H9 (cell line): ENCODE data around the gene PLXNB2. TPM values are rescaled to one million over a fixed set of nuclear protein-coding genes. Genes with fewer than 3 reads are reported as not detected.

Experiments used
- DNase-seq: peaks from one replicate; pipeline ENCODE4 v3.0.0-alpha.2; 2017
- H2AFZ ChIP-seq: one replicate; pipeline ENCODE4 v1.6.1; 2013; ENCODE audit warnings: mild to moderate bottlenecking, low read length, control low read depth, moderate library complexity
- H2AK5ac ChIP-seq: 2 replicates; pipeline ENCODE4 v1.6.1; 2013; ENCODE audit warnings: low read length, control low read depth, mixed read lengths; ENCODE audit not compliant: insufficient read length
- H2BK120ac ChIP-seq: one replicate; pipeline ENCODE4 v1.6.1; 2013; ENCODE audit warnings: low read depth, mild to moderate bottlenecking, low read length, control low read depth, inconsistent platforms; ENCODE audit not compliant: poor library complexity, severe bottlenecking
- H2BK12ac ChIP-seq: 2 replicates; pipeline ENCODE4 v1.6.1; 2013; ENCODE audit warnings: low read length, control low read depth, mixed read lengths, low read depth; ENCODE audit not compliant: insufficient read length
- H2BK15ac ChIP-seq: 2 replicates; pipeline ENCODE4 v1.6.1; 2013; ENCODE audit warnings: low read depth, low read length, control low read depth
- H2BK20ac ChIP-seq: one replicate; pipeline ENCODE4 v1.6.1; 2013; ENCODE audit warnings: low read depth, mild to moderate bottlenecking, low read length, control low read depth, inconsistent platforms; ENCODE audit not compliant: poor library complexity, severe bottlenecking
- H2BK5ac ChIP-seq: 2 replicates; pipeline ENCODE4 v1.6.1; 2013; ENCODE audit warnings: low read length, control low read depth, mixed read lengths; ENCODE audit not compliant: insufficient read length
- H3K14ac ChIP-seq: 2 replicates; pipeline ENCODE4 v1.6.1; 2013; ENCODE audit warnings: low read length, control low read depth; ENCODE audit not compliant: insufficient read depth
- H3K18ac ChIP-seq: 2 replicates; pipeline ENCODE4 v1.6.1; 2013; ENCODE audit warnings: low read depth, mild to moderate bottlenecking, mixed read lengths, low read length, control low read depth; ENCODE audit not compliant: insufficient read length
- H3K23ac ChIP-seq: 2 replicates; pipeline ENCODE4 v1.6.1; 2013; ENCODE audit warnings: low read length, control low read depth, mixed read lengths, low read depth; ENCODE audit not compliant: insufficient read length
- H3K23me2 ChIP-seq: 2 replicates; pipeline ENCODE4 v1.6.1; 2013; ENCODE audit warnings: low read depth, mild to moderate bottlenecking, mixed read lengths, low read length, control low read depth; ENCODE audit not compliant: insufficient read length, poor library complexity, severe bottlenecking
- H3K27ac ChIP-seq: 2 replicates; pipeline ENCODE4 v1.5.1; 2013; ENCODE audit warnings: low read length, control low read depth, mixed read lengths, low read depth; ENCODE audit not compliant: insufficient read length
- H3K27me3 ChIP-seq: 2 replicates; pipeline ENCODE4 v1.6.1; 2013; ENCODE audit warnings: low read length, control low read depth, inconsistent platforms; ENCODE audit not compliant: insufficient read depth
- H3K4ac ChIP-seq: 2 replicates; pipeline ENCODE4 v1.6.1; 2013; ENCODE audit warnings: low read depth, mild to moderate bottlenecking, control low read depth, inconsistent platforms, low read length, moderate library complexity
- H3K4me1 ChIP-seq: 2 replicates; pipeline ENCODE4 v1.6.1; 2013; ENCODE audit warnings: low read length, control low read depth, inconsistent platforms; ENCODE audit not compliant: insufficient read depth
- H3K4me2 ChIP-seq: 2 replicates; pipeline ENCODE4 v1.6.1; 2013; ENCODE audit warnings: low read length, control low read depth, mixed read lengths; ENCODE audit not compliant: insufficient read length, insufficient read depth
- H3K56ac ChIP-seq: 2 replicates; pipeline ENCODE4 v1.6.1; 2013; ENCODE audit warnings: low read depth, mild to moderate bottlenecking, mixed read lengths, low read length, control low read depth; ENCODE audit not compliant: insufficient read length
- H3K79me1 ChIP-seq: 2 replicates; pipeline ENCODE4 v1.6.1; 2013; ENCODE audit warnings: low read depth, mild to moderate bottlenecking, moderate library complexity, low read length, control low read depth, inconsistent platforms; ENCODE audit not compliant: insufficient read depth, poor library complexity, severe bottlenecking
- H3K79me2 ChIP-seq: 2 replicates; pipeline ENCODE4 v1.6.1; 2013; ENCODE audit warnings: low read length, control low read depth, inconsistent platforms; ENCODE audit not compliant: insufficient read depth
- H3K9ac ChIP-seq: 2 replicates; pipeline ENCODE4 v1.6.1; 2013; ENCODE audit warnings: low read length, control low read depth, mixed read lengths; ENCODE audit not compliant: insufficient read length; ENCODE audit errors: extremely low read depth
- H3K9me3 ChIP-seq: one replicate; pipeline ENCODE4 v1.6.1; 2013; ENCODE audit warnings: low read depth, low read length, inconsistent platforms; ENCODE audit not compliant: control insufficient read depth
- H3T11ph ChIP-seq: one replicate; pipeline ENCODE4 v1.6.1; 2013; ENCODE audit warnings: mild to moderate bottlenecking, low read length, control low read depth, inconsistent platforms
- H4K20me1 ChIP-seq: one replicate; pipeline ENCODE4 v1.6.1; 2013; ENCODE audit not compliant: control insufficient read depth, insufficient read length, insufficient read depth
- H4K5ac ChIP-seq: 2 replicates; pipeline ENCODE4 v1.6.1; 2013; ENCODE audit warnings: low read depth, mild to moderate bottlenecking, mixed read lengths, low read length, control low read depth; ENCODE audit not compliant: insufficient read length
- H4K8ac ChIP-seq: replicated peaks from 2 replicates; pipeline ENCODE4 v1.6.1; 2013; ENCODE audit warnings: low read length, control low read depth, mixed read lengths, low read depth; ENCODE audit not compliant: insufficient read length
- H4K91ac ChIP-seq: 2 replicates; pipeline ENCODE4 v1.6.1; 2013; ENCODE audit warnings: low read depth, mild to moderate bottlenecking, moderate library complexity, mixed read lengths, low read length, control low read depth; ENCODE audit not compliant: insufficient read length
- H3K27ac Mint-ChIP-seq, 3 experiments: 2 replicates in 2 of 3; 3 replicates in 1 of 3; pipeline ENCODE4 v1.8.0; 2020 to 2021; ENCODE audit warnings: mixed read lengths in 3 of 3, mild to moderate bottlenecking in 1 of 3, moderate library complexity in 1 of 3
- H3K27me3 Mint-ChIP-seq: 2 replicates; pipeline ENCODE4 v1.8.0; 2021; ENCODE audit warnings: low read depth, mild to moderate bottlenecking, moderate library complexity, mixed read lengths
- H3K36me3 Mint-ChIP-seq, 3 experiments: 2 replicates in 2 of 3; 3 replicates in 1 of 3; pipeline ENCODE4 v1.8.0; 2020 to 2021; ENCODE audit warnings: low read depth in 3 of 3, mixed read lengths in 3 of 3; ENCODE audit not compliant: insufficient read depth in 1 of 3
- H3K4me1 Mint-ChIP-seq, 2 experiments: 2 replicates each; pipeline ENCODE4 v1.8.0; 2020; ENCODE audit warnings: mixed read lengths in 2 of 2
- H3K4me3 Mint-ChIP-seq, 2 experiments: 2 replicates in 1 of 2; 3 replicates in 1 of 2; pipeline ENCODE4 v1.8.0; 2020 to 2021; ENCODE audit warnings: mild to moderate bottlenecking in 2 of 2, mixed read lengths in 2 of 2, moderate library complexity in 1 of 2
- H3K9me3 Mint-ChIP-seq, 2 experiments: 2 replicates in 1 of 2; 3 replicates in 1 of 2; pipeline ENCODE4 v1.8.0; 2020; ENCODE audit warnings: mild to moderate bottlenecking in 2 of 2, mixed read lengths in 2 of 2, moderate library complexity in 1 of 2
- CTCF ChIP-seq: fragments of 200-600 bp; sonication (generic); conservative IDR thresholded peaks from 3 replicates; pipeline ENCODE4 v1.8.0; 2021; ENCODE audit warnings: antibody characterized with exemption, mild to moderate bottlenecking
- WGBS: extraction: QIAGEN DNeasy Blood & Tissue Kit; methylation state at CpG from one replicate; pipeline ENCODE4 v1.1.7; 2013; ENCODE audit warnings: missing lambda C conversion rate, low lambda C conversion rate, mixed read lengths; ENCODE audit not compliant: insufficient read length; ENCODE audit errors: extremely low coverage; 5-methylcytosine and 5-hydroxymethylcytosine counted together
- total RNA-seq: library from RNA; stranded (reverse); gene quantifications from 2 replicates; pipeline ENCODE4 v1.2.1, GENCODE V29; 2021

PLXNB2 gene
- total RNA-seq, 1 experiment from 2014 or later = 87.6 TPM

- no peaks in the 10 kb centered on the region for H3K27me3 Mint-ChIP-seq
- Histone ChIP-seq H3K4ac (no peak overlapping the region), H3K27me3 (no peaks in the 10 kb centered on the region), H3K79me1 (no peaks in the 10 kb centered on the region), H2AFZ (no peak overlapping the region), H3K23ac (no peak overlapping the region), H2AK5ac (no peak overlapping the region), H3K18ac (no peak overlapping the region), H4K20me1 (no peaks in the 10 kb centered on the region), H2BK12ac (no peak overlapping the region), H4K8ac (no peak overlapping the region), H3K4me1 (no peaks in the 10 kb centered on the region), H4K5ac (no peak overlapping the region), H4K91ac (no peak overlapping the region), H3K9me3 (no peaks in the 10 kb centered on the region), H3K9ac (no peak overlapping the region), H3K23me2 (peaks cover 3% of the 10 kb centered on the region), H3K14ac (no peak overlapping the region), H3K56ac (no peak overlapping the region), H2BK5ac (no peak overlapping the region), H2BK15ac (no peak overlapping the region), H3K27ac (no peak overlapping the region), H2BK120ac (no peak overlapping the region), H3T11ph (no peak overlapping the region), H3K4me2 (no peak overlapping the region), H2BK20ac (no peak overlapping the region), H3K79me2 (no peaks in the 10 kb centered on the region)
- no peak for TF ChIP-seq CTCF
- no peak overlapping the region for H3K4me3 Mint-ChIP-seq
- DNase-seq = no peak
- no peaks in the 10 kb centered on the region for H3K4me1 Mint-ChIP-seq
- peaks cover 8 to 13% of the 10 kb centered on the region in 2 experiments for H3K9me3 Mint-ChIP-seq
- no CpG with 5 or more reads among the region's 38 CpGs for WGBS
- H3K27ac Mint-ChIP-seq = no peak overlapping the region; a peak in 1 of 7 replicates
- H3K36me3 Mint-ChIP-seq = peaks cover 41 to 67% (median 65%) of the 10 kb centered on the region in 3 experiments
These were observed 27.3 kb downstream of the PLXNB2 start for GRCh38 chr22:50280022-50280707.
